Amniotic epithelial cell (primary cell): ENCODE measurements around the gene FBXO31.

Experiments used
- DNase-seq: peaks from one replicate; pipeline ENCODE4 v3.0.0-alpha.2; 2010; ENCODE audit warnings: low read depth

FBXO31 gene

DNA sequence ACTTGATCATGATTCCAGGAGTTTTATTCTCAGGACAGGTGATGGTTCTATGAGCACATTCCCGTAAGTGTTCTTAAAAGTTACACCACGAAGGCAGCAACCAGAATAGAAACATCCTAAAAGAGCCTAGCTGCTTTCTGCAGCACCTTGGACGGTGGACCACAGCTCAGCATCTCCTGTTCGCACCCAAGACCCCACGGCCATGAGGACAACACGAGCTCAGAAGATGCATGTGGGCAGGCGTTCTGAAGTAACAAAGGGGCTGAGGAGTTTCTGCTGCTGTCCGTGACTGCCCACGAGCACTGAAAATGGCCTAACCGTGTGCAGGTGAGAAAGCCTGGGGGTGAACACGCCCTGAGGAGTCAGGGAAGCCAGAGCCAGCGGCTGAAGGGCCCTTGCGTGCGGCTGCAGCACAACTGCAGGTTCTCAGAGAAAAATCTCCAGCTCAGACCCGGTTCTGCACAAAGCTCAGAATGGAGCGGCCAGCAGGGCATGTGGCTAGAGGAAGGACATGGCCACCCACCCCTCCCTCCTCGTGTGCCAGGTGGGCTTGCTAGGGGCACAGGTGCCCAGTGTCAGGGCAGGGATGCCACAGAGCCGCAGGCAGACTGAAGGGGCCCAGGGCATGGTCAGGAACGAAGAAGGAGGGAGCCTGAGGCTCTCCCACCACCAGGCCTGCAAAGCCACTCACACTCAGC is 55.6 kb downstream of the FBXO31 start:
- no peak for DNase-seq

DNA sequence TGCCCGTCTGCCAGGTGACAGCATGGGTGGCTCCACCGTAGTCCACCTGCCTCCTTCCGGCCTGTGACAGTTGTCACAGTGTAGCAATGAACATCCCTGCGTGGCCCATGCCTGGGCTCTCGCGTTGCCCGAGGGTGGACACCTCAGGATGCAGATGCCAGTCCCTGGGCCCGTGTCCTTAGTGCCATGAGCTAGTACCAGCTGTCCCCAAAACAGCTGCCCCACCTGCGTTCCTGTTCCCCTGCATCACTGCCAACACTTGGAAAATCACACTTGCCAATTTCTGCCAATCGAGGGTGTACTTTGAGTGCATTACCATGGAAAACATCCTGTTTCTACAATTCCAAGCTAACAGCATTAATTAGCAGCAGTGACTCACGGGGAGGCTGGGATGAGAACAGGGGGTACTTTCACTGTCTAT is 57.4 kb downstream of the FBXO31 start:
- no peak for DNase-seq

DNA sequence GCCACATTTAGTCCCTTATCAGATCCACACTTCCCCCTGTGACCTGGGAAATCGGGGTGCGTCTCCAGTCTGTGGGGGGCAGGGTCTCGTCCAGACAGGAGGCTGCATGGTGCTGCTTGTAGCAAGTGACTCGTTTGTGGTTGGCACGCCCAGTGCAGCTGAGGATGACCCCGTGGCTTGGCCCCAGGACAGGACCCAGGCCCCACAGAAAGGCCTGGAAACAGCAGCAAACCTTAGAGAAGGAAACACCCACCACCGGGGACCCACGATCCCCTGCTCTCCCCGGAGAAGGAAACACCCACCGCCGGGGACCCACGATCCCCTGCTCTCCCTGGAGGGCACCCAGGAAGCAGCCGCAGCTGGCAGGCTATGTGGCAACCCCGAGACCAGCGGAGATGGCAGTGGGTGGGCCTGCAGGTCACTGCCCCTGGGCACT is 58.1 kb downstream of the FBXO31 start:
- no peak for DNase-seq

DNA sequence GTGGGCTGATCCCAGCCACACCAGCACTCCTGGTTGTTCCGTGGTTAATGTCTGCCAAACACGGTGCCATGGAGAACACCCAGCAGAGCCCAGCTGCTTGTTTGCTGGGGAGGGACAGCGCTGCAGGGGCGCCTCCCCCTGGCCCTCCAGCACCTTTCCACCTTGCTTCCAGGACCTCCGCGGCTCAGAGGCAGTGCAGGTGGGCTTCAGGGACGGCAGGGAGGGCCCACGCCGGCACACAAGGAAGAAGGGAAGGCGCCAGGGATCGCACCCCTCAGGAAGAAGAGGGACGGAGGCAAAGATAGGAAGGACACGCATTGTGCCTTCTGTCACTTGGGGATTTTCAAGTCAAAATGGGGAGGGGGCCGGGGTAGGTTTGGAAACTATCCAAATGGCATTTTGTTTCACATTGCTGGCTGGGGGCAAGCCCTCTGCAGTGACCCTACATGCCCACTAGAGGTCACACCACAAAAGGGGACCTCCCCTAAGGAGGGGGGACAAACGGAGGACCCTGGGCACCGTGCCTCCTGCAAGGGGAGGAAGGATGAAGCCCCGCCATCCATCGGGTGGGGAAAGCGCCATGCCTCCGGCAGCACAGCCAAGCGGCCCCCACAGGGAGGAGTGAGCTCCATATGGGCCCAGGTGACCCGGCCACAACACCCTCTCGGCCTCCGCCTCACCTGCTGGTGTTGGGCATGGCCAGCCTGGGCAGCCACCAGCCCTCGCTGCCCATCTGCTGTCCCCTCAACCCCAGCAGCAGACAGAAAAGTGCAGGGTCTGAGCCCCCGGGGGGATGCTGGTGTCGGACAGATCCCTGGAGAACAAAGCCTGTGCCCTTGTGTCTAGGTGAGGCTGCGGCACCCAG is 58.9 kb downstream of the FBXO31 start:
- peak; percentile 11 for DNase-seq

DNA sequence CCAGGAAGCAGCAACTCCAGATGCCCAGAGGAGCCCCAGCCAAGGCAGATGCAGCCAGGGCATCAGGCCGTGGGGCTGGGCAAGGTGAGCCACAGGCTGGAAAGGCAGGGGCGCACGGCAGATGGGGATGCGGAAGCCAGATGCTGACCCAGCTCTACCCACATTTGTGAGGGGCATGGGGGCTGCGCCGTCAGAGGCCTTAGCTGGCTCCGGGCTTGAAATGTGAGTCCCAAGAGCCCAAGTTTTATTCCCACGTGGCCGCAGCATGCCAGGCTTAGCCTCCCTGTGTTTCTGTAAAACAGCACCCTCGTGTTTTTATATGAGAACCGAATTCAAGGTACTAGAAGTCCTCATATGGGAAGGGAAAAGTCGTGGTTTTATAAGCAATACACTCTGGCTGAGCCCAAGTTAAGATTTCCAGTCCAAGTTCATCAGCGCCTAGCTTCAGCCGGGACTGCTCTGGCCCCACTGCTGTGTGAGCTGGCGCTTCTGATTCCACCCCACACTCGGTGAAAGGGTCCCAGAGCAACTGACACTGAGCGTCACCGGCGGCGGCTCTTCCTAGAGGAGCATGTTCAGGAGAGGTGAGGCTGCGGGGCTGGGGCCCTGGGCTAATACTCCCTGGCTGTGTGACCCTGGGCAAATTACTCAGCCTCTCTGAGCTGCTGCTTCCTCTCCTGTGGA is 59.7 kb downstream of the FBXO31 start:
- no peak for DNase-seq

DNA sequence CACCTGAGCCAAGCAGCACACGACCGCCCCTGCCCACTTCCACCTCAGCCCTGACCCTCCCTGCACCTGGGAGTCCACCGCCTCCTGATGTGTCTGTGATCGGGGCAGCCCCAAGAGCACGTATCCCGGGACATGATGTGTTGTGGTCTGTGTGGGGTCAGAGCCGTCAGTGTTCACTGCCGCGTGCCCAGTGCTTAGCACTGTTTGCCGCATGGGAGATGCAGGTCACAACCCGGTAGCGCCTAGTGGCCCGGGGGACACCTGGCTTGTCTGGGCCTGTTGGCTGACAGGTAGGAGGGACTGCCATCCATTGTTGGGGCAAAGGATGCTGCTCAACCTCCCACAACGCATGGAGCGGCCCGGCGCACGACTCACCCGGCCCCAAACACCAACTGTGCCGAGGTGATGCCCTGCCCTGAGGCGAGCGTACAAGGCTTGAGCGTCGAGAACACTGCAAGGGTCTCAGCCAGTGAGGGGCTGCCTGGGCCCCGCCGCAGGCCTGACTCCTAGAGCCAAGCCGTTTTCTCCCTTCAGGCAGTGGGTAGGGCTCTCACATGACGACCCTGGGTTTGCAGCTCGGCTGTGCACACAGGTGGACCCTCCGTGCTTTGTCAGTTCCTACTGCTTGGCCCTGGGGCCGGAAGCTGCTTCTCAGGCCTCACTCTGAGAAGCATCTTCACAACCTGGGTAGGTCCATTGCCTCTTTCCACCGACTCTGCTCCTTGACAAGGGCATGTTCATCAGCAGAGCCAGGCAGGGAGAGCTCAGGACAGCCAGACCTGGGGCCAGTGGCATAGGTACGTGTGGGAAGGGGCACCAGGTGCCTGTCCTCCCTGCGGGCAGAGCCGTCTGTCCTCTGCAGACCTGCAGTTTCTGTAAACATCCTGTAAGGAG is 60.5 kb downstream of the FBXO31 start:
- DNase-seq, result no peak

DNA sequence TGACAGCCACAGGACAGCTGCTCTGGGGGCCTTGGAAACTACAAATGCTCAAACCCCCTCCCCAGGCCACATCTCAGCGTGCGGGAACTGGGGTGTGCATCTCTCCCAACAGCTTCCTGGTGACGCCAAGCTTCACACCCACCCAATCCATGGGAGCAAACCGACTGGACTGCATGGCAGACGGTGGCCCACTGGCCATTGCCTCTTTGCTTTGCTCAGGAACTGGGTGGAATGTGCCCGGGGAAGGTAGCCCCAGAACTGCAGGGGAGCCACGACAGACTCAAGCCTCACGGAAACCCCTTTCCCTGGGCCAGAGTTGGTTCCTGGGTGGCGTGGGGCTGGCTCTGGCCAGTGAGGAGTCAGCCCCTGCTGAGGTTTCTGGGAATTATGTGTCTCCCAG is 61.2 kb downstream of the FBXO31 start:
- no peak for DNase-seq

DNA sequence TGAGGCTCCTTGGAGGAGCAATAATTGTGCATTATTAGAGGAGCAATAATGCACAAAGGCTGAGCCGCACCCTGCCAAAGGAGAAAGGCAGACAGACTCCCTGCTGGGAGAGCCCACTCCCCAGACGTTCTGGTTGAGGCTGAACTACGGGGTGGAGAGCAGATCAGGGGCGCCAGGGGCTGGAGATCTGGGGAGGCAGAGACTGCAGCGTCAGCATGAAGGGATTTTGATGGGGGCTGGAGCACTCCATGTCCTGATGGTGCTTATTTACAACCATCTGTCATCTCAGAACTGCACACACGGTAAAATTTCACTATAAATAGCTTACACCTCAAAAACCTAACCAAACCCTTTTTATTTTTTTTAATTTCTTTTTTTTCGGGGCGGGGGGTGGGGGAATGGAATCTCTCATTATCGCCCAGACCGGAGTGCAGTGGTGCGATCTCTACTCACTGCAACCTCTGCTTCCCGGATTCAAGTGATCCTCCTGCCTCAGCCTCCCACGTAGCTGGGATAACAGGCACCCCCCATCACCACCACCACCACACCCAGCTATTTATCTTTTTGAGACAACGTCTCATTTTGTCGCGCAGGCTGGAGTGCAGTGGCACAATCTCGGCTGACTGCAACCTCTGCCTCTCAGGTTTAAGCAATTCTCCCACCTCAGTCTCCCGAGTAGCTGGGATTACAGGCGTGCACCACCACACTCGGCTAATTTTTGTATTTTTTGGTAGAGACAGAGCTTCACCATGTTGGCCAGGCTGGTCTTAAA is 62.1 kb downstream of the FBXO31 start:
- DNase-seq, result no peak

DNA sequence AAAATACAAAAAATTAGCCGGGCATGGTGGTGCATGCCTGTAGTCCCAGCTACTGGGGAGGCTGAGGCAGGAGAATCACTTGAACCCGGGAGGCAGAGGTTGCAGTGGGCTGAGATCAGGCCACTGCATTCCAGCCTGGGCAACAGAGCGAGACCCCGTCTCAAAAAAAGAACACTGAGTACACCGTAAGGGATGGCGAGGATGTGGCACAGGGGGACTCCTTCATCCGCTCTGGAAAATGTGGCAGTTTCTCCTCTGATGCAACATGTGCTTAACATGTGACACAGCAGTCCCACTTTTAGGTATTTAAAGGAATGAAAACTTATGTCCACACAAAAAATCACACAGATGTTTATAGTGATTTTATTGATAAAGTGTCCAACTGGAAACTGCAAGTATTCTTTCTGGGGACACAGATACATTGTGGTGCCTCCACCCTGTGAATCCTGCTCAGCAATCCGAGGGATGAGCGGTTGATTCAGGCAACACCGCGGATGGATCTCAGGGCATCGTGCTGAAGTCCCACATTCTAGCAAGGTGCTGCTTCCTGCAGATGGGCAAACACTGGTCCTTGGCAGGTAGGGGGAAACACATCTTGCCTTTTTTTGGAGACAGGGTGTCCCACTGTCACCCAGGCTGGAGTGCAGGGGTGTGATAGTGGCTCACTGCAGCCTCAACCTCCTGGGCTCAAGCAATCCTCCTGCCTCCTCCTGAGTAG is 62.9 kb downstream of the FBXO31 start:
- DNase-seq, result no peak

DNA sequence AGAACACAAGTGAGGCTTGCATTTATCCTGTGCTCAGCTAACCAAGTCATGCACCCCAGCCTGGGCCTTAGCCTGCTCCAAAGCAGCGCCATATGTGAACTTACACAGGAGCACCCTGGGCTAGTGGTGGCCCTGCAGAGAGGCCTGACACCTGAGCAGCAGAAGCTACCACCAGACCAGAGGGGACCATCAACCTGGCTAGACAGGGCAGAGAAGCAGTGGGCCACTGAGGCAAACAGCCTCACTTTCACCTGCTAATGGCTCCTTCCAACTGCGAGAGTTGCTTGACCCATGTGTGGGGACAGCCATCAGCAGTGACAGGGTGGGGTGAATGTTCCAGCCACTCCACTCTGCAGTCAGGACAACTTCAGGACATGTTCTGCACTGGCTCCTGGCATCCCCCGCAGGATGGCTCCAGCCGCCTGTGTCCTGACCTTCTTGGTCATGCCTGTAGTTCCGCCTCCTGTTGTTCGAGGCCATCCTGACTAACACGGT is 63.5 kb downstream of the FBXO31 start:
- DNase-seq, result no peak

DNA sequence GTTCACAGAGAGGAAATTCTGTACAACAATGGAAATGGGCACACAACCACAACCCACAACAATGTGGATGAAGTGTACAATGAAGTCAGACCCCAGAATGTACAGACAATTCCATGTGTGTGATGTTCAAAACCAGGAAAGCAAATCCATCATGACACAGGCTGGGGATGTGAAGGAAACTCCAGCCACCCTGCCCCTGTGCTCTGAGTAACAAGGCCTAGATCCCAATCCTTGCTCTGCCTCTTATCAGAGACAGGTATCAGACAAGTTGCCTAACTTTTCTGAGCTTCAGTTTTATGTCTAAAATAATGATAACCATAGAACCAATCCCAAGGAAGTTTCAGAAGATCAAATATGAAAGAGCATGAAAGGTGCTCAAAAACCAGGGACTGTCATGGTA is 64.6 kb downstream of the FBXO31 start:
- DNase-seq, result no peak

DNA sequence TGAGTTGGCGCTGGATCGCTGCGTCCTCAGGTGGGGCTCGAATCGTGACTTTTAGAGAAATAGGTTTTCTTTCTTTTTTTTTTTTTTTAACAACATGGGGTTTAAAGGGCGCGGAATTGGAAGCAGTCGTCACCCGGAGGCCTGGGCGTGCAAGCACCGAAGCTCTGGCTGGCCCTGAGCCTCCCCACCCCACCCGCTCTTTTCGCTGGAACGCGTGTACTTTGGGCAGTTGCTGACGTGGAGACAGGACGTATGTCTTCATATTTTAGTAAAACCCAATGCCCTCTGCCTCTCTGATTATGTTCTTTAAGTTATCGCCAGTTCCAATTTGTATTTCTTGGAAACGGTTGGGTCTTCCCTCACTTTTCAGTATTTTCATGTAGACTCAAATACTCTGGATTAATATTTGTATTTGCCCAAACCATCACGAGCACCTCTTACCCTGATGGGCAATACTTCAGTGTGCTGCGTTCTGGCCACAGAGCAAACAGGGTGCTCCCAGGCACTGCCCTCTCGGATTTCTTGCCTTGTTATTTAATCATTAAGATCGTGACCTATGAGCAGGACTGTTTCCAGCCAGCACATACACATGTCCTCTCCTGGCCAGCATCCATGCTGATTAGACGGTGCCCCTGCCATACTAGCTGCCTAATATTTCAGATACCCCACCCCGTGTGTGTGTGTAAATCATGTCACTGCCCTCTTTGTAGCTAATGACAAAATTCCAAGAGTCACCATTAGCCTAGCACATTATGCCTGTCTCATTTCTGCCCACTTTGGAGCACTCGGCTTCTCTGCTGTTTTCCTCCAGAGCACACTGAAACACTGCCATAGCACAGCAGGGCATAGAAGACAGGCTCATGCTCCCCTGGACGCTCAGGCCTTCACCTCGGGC is 65.6 kb downstream of the FBXO31 start:
- peak; percentile 43 for DNase-seq

DNA sequence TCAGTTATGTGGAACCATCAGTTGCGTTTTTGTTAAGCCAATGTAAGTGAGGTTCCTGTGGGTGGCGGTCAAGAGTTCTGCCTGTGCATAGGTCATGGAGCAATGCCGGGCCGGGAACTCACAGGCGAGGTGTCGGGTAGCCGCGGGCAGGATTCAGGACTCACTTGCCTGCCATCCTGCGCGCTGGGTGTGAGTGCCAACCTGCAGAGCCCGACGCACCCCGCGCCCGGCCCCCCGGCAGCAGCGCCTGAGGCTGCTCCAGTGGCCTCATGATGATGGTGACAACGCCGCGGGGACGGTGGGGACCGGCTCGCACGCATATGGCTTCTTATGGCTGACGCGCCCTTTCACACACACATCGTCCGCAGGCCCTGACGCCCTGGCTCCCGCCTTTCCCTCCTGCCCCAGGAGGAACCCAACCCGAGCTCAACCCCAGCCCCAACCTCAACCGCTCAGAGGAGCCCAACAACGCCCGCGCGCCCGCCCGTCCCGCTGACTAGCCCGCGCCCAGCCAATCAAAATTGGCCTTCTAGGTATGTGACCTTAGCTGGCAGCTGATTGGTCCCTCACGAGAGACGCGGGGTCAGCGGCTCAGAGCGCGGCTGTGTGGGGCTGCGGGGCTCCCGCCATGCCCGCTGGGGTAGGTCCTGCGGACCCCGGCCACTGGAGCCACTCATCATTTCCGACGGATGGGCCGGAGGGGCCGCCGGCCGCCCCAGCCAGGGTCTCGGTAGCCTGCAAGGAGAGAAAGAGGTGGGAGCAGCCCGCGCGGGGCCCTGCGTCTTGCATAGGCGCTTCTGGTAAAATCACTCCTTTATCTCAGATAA is 66.4 kb downstream of the FBXO31 start, which contains the start of gene C16orf95:
C16orf95 (minus strand) TSS at position 470 of the 827 bp plus-strand sequence; CDS start at position 320, 150 bp downstream.
- peak; percentile 90 for DNase-seq

DNA sequence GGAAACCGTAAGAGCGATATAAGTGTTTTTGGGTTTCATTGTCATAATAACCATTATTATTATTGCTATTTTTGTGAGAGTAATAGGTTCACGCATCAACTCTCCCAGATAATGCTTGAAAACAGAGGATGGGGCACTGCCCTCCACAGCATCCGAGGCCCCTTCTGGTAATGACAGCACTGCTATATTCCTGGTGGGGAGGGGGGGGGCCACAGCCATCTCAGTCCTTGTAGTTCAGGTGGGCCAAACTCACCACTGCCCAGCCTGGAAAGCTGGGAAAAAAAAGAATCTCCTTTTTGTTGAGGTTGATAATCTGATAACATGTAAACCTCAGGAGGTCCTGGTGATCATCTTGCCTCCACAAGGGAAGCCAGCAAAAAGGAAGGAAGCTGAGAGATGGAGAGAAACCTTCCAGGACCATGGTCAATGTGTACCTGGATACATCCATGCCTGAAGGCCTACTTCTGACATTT is 67.1 kb downstream of the FBXO31 start:
- no peak for DNase-seq

DNA sequence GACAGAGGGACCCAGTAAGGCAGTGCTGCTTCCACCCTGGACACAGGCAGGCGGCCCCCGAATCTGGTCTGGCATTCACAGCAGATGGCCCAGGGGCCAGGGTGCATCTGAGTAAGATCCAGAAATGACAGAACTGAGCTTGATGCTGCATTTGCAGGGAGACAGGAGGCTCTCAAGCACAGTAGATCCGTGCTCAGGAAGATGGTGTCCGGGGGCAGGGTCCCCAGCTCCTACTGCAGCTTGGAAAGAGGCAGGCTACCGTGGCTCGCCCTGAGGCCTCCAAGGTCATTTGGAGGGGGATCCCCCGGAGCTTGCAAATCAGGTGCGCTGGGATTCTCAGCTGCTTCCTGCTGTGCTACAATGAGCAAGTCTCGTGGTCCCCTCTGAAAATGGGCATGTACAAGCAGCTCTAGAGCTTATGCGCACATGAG is 68.6 kb downstream of the FBXO31 start:
- DNase-seq, result no peak

DNA sequence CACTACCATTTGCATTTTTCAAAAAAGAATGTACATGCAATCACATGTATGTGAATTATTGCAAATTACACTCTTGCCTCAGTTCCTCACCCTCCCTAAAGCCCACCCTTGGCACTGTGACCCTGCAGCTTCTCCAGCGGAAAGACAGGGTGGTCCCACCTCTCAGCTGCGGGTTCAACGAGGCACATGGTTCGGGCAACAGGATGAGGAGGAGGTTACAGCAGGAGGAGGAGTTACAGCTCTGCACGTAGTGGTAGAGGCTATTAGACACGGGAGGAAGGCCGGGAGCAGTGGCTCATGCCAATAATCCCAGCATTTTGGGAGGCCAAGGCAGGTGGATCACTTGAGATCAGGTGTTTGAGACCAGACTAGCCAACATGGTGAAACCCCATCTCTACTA is 71.6 kb downstream of the FBXO31 start:
- no peak for DNase-seq

DNA sequence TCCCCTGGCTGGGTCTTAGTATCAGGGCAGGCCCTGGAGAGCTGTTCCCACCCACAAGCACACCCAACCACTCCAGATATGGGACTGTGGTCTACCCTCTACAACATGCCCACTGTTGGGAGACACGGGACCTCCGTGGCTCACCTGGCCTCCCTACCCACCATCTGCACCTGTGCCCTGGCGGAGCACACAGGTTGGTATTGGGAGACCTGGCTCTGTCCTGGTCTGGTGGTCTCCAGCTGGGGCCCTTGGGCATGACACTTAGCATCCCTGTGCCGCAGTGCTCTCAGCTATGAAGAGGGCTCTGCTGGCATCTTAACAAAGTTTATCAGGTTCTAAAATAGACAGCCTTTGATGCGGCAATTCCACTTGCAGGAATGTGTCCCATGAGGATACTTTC is 72.2 kb downstream of the FBXO31 start:
- DNase-seq, result no peak

DNA sequence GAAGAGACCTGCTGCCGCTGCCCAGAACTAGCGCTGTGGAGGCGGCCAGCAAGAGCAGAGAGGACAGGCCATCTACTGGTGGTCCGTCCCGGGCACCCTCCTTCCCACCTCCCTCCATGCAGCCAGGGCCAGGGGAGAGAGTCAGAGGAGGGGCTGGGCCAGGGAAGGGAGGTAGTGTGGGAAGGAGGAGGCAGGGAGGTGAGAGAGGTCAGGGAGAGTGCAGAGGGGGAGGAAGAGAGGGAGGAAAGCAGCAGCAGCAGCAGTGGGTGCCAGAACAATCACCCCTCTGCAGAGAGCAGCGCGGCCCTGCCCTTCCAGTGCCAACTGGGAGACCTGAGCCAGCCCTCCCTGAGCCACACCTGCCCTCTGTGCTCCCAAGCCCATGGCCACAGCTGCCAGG is 73.0 kb downstream of the FBXO31 start:
- no peak for DNase-seq
